Right atrium auricular region (tissue), 2 donors: ENCODE data around the gene CD244. TPM values are rescaled to one million over a fixed set of nuclear protein-coding genes. Genes with fewer than 3 reads are reported as not detected.

Source experiments
- DNase-seq: peaks from one replicate; pipeline ENCODE4 v3.0.0-alpha.2; 2019; ENCODE audit warnings: low spot score
- H3K27ac ChIP-seq, 2 donors: fragments of 200-600 bp; sonication (generic); 1 replicate in 1 of 2; 2 replicates in 1 of 2; pipeline ENCODE4 v1.5.1; 2016 to 2019
- H3K27me3 ChIP-seq, 2 donors: fragments of 200-600 bp; sonication (generic); one replicate each; pipeline versions ENCODE4 v1.5.1 to v1.6.0; 2017 to 2019
- H3K36me3 ChIP-seq: fragments of 200-600 bp; sonication (generic); one replicate; pipeline ENCODE4 v1.5.1; 2016
- H3K4me1 ChIP-seq, 2 donors: fragments of 200-600 bp; sonication (generic); one replicate each; pipeline versions ENCODE4 v1.5.1 to v1.6.0; 2017 to 2019
- H3K4me3 ChIP-seq, 2 donors: fragments of 200-600 bp; sonication (generic); 1 replicate in 1 of 2; 2 replicates in 1 of 2; pipeline ENCODE4 v1.5.1; 2017 to 2019; ENCODE audit warnings: mild to moderate bottlenecking in 1 of 2, moderate library complexity in 1 of 2
- H3K9me3 ChIP-seq, 2 donors: fragments of 200-600 bp; sonication (generic); one replicate each; pipeline ENCODE4 v1.5.1; 2019
- CTCF ChIP-seq, 2 donors: fragments of 200-600 bp; sonication (generic); IDR thresholded peaks; one replicate each; pipeline ENCODE4 v1.5.1; 2019; ENCODE audit warnings: antibody characterized with exemption in 2 of 2
- total RNA-seq, 2 donors: library from RNA; depleted of rRNA; stranded (reverse); fragments of >200 nt; gene quantifications; one replicate each; pipeline ENCODE4 v1.1.0, GENCODE V29; 2016

Gene CD244
- total RNA-seq, 2 donors from 2014 or later, result 0.41 to 0.86 TPM

GRCh38 chr1:160837558-160838205, 25.0 kb downstream of the CD244 start:
- Histone ChIP-seq H3K4me1 (peaks cover 0 to 8% of the 10 kb centered on the region in 2 donors), H3K9me3 (no peaks in the 10 kb centered on the region), H3K4me3 (no peak overlapping the region), H3K27ac (no peak overlapping the region), H3K36me3 (no peaks in the 10 kb centered on the region), H3K27me3 (no peaks in the 10 kb centered on the region)
- no peak for DNase-seq
- no peak for TF ChIP-seq CTCF (IDR thresholded peaks at IDR 0.05)

- Histone ChIP-seq H3K4me1 (peaks cover 0 to 8% of the 10 kb centered on the region in 2 donors), H3K27me3 (no peaks in the 10 kb centered on the region)
Observed at GRCh38 chr1:160836981-160837557, 25.6 kb downstream of the CD244 start.

GRCh38 chr1:160836561-160836960, 26.1 kb downstream of the CD244 start:
- no peak overlapping the region for H3K27ac ChIP-seq

More at GRCh38 chr1:160836981-160837557, 25.6 kb downstream of the CD244 start:
- no peak for DNase-seq
- TF ChIP-seq CTCF (IDR thresholded peaks at IDR 0.05), result no peak
- H3K4me3 ChIP-seq, result no peak overlapping the region
- no peaks in the 10 kb centered on the region for H3K9me3 ChIP-seq
- H3K27ac ChIP-seq, result no peak overlapping the region
- H3K36me3 ChIP-seq, result no peaks in the 10 kb centered on the region

GRCh38 chr1:160835751-160836150, 26.9 kb downstream of the CD244 start:
- H3K4me3 ChIP-seq, result no peak overlapping the region
- H3K27me3 ChIP-seq, result no peaks in the 10 kb centered on the region
- no peak for TF ChIP-seq CTCF (IDR thresholded peaks at IDR 0.05)
- no peak overlapping the region for H3K27ac ChIP-seq
- no peaks in the 10 kb centered on the region for H3K9me3 ChIP-seq
- H3K4me1 ChIP-seq, result peaks cover 0 to 8% of the 10 kb centered on the region in 2 donors
- DNase-seq, result no peak
- no peaks in the 10 kb centered on the region for H3K36me3 ChIP-seq

More at GRCh38 chr1:160836561-160836960, 26.1 kb downstream of the CD244 start:
- Histone ChIP-seq H3K36me3 (no peaks in the 10 kb centered on the region), H3K4me1 (peaks cover 0 to 8% of the 10 kb centered on the region in 2 donors), H3K9me3 (no peaks in the 10 kb centered on the region), H3K4me3 (no peak overlapping the region), H3K27me3 (no peaks in the 10 kb centered on the region)
- no peak for DNase-seq
- no peak for TF ChIP-seq CTCF (IDR thresholded peaks at IDR 0.05)

GRCh38 chr1:160834945-160835565, 27.6 kb downstream of the CD244 start:
- no peaks in the 10 kb centered on the region for H3K36me3 ChIP-seq
- TF ChIP-seq CTCF (IDR thresholded peaks at IDR 0.05), result peak; percentile 44 to 72
- H3K4me1 ChIP-seq, result peaks cover 0 to 8% of the 10 kb centered on the region in 2 donors
- H3K4me3 ChIP-seq, result no peak overlapping the region
- no peak overlapping the region for H3K27ac ChIP-seq
- DNase-seq, result no peak
- no peaks in the 10 kb centered on the region for H3K9me3 ChIP-seq
- no peaks in the 10 kb centered on the region for H3K27me3 ChIP-seq
